Measurements from ENCODE around the gene CALML6.

Gene CALML6

GRCh38 chr1:1910651-1911331 lies 4.3 kb upstream of the CALML6 start:
- no peak for DNase-seq

DNA sequence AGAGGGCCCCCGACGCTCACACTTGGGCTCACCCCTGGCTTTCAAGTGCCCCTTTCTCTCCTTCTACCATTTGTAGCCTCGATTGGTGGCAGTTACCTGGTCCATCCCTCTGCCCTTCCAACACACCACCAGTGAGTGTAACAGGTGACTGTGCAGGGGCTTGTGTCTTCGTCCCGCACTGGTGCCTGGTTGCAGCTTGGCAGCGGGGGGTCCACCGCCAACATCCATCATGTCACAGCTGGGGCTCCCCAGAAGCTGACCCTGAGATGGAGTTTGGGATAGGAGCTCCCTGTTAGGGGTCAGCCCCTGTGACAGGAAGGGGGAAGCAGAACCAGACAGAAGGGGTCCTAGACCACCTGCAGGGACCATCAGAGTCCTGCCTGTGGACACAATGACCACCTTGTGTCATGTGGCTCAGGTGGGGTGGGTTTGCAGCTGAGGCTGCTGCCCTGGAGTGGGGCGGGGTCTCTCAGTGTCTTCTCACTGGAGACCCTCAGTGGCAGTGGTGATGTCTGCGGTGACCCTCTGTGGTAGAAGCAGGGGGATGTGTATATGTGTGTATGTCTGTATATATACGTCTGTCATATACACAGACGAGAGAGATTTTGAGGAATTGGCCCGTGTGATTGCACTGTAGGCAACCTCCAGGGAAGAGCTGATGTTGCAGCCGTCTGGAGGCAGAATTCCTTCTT lies 3.6 kb upstream of the CALML6 start:
- no peak for DNase-seq

DNA sequence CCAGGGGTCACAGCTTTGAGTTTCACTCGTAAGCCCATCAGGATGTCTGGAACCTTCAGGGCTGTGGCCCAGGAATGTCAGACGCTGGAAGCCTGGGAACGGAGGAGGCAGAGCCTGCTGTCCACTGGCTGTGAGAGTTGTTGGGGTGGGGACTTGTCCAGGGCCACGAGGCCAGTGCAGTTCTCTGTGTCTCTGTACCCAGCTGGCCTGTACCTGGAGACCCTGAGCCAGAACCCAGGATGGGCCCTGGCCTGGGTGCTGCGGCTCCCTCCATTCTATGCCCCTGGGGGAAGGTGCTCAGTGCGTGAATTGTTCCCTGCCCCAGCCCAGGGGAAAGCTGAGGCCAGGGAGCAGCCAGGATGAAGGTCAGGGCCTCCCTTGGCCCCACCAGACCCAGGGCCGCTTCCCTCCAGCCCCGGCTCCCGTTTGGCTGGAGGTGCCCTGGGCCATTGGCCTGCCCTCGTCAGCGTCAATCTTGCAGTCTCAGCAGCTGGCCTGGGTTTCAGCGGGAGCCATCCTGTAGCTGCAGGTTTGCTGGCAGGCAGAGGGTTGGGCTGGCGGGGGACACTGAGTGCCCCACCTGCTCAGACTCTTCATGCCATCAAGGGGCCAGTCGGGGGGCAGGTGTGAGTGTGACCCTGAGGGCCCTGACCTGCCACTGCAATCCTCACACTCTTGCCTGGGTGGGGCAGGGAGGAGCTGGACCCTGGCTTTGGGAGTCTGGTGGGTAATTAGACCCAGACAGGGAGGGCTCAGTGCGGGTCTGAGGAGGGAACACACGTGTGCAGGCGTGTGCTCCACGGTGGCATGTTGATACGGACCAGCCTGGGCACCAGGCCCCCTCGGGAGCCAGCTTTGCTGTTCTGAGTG lies 724 bp upstream of the CALML6 start:
- no peak for DNase-seq

DNA sequence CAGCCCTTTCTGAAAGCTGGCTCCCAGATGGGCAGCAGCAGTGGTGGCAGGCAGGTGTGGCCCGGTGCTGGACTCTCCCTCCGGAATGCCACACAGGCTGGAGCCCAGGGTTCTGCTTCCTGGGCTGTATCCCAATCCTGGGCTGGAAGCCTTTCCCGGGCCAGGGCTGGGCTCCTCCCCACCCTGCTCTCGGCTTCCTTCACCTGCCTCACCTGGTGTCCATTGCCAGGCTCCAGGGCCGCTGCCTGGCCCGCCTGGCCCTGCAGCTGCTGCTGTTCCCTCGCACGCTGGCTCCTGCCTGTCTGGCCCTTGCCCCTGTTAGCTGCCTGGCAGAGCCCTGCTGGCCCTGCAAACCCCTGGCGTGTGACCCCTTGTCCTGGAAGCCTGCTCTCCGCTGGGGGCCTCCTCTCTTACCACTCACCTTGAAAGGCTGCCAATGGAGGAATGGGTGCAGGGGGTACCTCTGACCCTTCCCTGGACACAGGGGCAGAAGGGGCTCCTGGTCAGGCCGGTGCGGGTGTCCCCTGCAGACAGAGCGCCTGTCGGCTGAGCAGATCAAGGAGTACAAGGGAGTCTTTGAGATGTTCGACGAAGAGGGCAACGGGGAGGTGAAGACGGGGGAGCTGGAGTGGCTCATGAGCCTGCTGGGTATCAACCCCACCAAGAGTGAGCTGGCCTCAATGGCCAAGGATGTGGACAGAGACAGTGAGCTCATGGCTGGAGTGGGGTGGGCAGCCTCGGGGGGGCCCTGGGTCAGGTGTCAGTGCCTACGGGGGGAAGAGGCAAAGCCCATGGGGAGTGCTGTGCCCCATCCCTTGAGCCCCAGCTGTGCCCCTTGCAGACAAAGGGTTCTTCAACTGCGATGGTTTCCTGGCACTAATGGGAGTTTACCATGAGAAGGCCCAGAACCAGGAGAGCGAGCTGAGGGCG lies 1.1 kb downstream of the CALML6 start:
- no peak for DNase-seq

GRCh38 chr1:1916851-1917251 lies 1.8 kb downstream of the CALML6 start:
- DNase-seq: no peak

DNA sequence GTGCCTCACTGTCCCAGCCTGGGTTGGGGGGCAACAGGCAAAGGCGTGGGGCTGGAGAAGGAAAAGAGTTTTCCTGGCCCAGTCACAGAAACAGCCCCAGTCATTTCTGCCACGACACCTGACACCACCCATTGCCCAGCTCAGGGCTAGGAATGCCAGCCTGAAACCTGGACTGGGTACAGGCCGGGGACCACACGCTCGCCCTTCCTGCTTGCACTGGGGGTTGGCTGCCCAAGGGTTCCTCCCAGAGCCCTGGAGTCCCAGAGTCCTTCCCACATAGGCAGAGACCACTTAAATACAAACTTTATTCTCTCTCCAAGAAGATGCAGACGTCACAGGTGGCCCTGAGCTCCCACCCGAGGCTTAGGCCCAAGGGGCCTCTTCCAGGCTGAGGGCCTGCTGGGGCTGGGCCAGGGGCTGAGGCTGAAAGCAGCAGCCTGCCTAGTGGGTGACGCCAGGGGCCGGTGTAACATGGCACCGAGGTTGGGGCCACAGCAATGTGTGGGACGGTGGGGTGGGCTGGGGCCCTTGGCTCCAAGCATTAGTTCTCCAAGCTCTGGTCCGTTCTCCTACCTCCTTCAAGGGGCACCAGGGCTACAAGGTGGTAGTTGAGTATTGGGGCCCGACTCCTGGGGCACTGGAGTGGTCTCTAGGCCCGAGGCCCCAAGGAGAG lies 2.4 kb downstream of the CALML6 start:
- no peak for DNase-seq

- no peak for DNase-seq
These were observed 3.2 kb downstream of the CALML6 start for GRCh38 chr1:1917995-1918900.

DNA sequence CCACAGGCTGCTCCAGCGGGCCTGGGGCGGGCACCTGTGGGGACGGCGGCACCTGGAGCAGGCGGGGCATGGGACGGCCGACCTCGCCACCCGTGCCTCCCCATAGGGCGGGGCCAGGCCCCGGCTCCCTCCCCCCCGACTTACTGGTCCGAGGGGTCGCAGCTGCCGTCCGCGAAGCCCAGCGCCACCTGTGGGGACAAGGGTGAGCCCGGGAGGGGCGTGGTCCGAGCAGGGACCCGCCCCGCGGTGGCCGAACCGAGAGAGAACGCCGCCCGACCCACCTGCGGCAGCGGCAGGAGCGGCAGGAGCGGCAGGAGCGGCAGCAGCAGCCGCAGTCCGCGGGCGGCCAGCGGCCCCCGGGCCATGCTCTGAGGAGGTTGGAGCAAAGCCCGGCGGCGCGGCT lies 3.8 kb downstream of the CALML6 start, which contains the start of gene TMEM52:
Gene TMEM52 (minus strand): TSS at position 379 of the 403 bp plus-strand sequence. CDS start 14 bp downstream, at position 365.
- no peak for DNase-seq

GRCh38 chr1:1919304-1920056 lies 4.4 kb downstream of the CALML6 start:
- DNase-seq: peak in 57 of 58 donors; percentile 25 to 98 (median 87)

DNA sequence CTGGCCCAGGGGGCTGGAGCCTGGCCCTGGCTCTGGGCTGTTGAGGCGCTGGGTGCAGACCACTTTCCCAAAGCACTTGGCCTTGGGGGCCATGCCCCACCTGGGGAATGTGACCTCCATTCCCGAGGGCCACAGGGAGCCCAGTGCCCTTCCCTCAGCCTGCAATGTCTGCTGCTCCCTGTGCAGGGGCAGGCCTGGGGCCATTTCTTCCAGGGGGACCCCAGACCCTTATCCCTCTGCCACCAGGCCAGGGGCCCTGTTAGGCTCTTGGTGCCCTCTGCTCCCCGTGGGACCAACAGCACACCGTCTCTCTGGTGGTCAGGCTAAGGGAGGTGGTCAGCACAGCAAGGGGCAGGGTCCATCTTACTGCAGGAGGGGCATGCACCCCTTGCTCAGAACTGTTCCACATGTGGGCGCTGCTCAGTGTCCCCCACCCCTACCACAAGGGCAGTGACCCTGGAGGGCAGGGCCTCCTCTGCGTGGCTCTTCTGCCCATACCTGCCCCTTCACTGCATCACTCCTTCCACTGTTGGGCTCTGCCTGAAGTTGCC lies 5.1 kb downstream of the CALML6 start:
- DNase-seq: no peak

- no peak for DNase-seq
These were observed 5.8 kb downstream of the CALML6 start for GRCh38 chr1:1920608-1921458.

DNA sequence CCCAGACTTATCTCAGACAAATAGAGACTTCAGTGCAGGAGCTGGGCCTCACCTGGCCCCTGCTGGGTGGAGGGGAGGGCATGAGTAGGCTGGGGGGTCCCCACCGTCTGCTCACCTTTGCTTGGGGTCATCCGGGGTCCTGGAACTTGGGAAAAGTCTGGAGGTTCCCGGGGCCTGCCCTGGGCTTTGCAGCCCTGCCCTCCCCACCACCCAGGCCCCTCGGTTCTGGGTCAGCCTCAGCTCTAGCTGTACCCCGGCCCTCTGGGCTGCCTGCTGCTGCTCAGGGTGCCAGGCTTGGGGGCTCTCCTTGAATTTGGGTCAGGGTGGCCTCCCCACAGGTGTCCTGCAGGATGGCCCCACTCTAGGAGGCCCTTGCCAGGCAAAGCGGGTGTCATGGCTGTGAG lies 6.4 kb downstream of the CALML6 start:
- no peak for DNase-seq

- no peak for DNase-seq
These were observed 7.0 kb downstream of the CALML6 start for GRCh38 chr1:1921901-1922701.

DNA sequence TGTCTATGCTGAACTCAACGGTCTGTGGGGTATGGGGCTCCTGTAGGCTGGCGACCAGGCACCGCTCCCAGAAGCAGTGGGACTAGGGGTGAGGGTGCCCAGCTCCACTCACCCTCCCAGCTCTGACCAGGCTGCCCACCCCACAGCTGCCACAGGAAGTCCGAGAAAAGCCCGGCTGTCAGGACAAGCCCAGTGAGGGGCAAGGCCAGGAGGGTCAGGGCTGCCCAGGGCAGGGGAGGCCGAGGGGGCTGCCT lies 7.6 kb downstream of the CALML6 start:
- no peak for DNase-seq

GRCh38 chr1:1922956-1923833 lies 8.1 kb downstream of the CALML6 start:
- DNase-seq: no peak

Data from anterior cingulate cortex (tissue), 58 donors.